DMS 273 (cell line): ENCODE measurements around the gene MYPN.
A peak's percentile ranks its signal among the peaks of the same experiment; 100 is the strongest.
"Not testable (repeated sequence)": the region's sequence is repeated elsewhere in the genome, so short reads cannot be mapped to it uniquely, and the experiment has no call there.

Experiments
- DNase-seq: peaks from one replicate; lab custom pipeline; 2025; ENCODE audit not compliant: unreplicated experiment; lab: John Stamatoyannopoulos, UW

MYPN gene

GRCh38 chr10:68109331-68109730 lies at the start of gene MYPN:
Gene MYPN (plus strand): TSS chr10:68109488. CDS start chr10:68121439, 11,951 bp downstream.
- no peak for DNase-seq

GRCh38 chr10:68067029-68067428 lies 42.3 kb upstream of the MYPN start:
- no peak for DNase-seq

GRCh38 chr10:68067508-68067907 lies 41.8 kb upstream of the MYPN start:
- no peak for DNase-seq

GRCh38 chr10:68073631-68074030 lies 35.7 kb upstream of the MYPN start:
- DNase-seq = no peak

GRCh38 chr10:68074031-68074774 lies 35.1 kb upstream of the MYPN start:
- peak; percentile 26 for DNase-seq

- peak; percentile 92 for DNase-seq
Measured at GRCh38 chr10:68074775-68075549, 34.3 kb upstream of the MYPN start, which contains the start of gene HERC4. Gene HERC4 (minus strand): TSS chr10:68075283. CDS start chr10:68073108, 2,175 bp downstream.

- no peak for DNase-seq
Measured at GRCh38 chr10:68075550-68076004, 33.7 kb upstream of the MYPN start.

GRCh38 chr10:68076081-68076480 lies 33.2 kb upstream of the MYPN start:
- not testable (repeated sequence) for DNase-seq

GRCh38 chr10:68077026-68077425 lies 32.3 kb upstream of the MYPN start:
- DNase-seq = no peak

- DNase-seq = no peak
Measured at GRCh38 chr10:68079434-68079833, 29.9 kb upstream of the MYPN start.

GRCh38 chr10:68080853-68081431 lies 28.3 kb upstream of the MYPN start:
- DNase-seq = no peak

- DNase-seq = no peak
Measured at GRCh38 chr10:68081916-68082315, 27.4 kb upstream of the MYPN start.

- peak; percentile 22 for DNase-seq
Measured at GRCh38 chr10:68082872-68083271, 26.4 kb upstream of the MYPN start.

- DNase-seq = no peak
Measured at GRCh38 chr10:68083953-68084352, 25.3 kb upstream of the MYPN start.

- no peak for DNase-seq
Measured at GRCh38 chr10:68084469-68084868, 24.8 kb upstream of the MYPN start.

GRCh38 chr10:68086011-68086410 lies 23.3 kb upstream of the MYPN start:
- DNase-seq = no peak

GRCh38 chr10:68086910-68087684 lies 22.2 kb upstream of the MYPN start:
- no peak for DNase-seq

GRCh38 chr10:68087685-68088401 lies 21.4 kb upstream of the MYPN start:
- no peak for DNase-seq

- DNase-seq = no peak
Measured at GRCh38 chr10:68088740-68089139, 20.5 kb upstream of the MYPN start.

- DNase-seq = no peak
Measured at GRCh38 chr10:68090586-68090985, 18.7 kb upstream of the MYPN start.
